HepG2 (cell line): ENCODE data around the gene COX7A2L. TPM values are rescaled to one million over a fixed set of nuclear protein-coding genes. Genes with fewer than 3 reads are reported as not detected.

Source experiments
- ARHGAP35 ChIP-seq: sonication (generic); formaldehyde crosslinking; IDR thresholded peaks from 2 replicates; pipeline ENCODE4 v1.9.0; 2022; ENCODE audit warnings: mild to moderate bottlenecking, inconsistent platforms, moderate library complexity, missing genetic modification reagents, borderline replicate concordance
- ARNT ChIP-seq: fragments of 450-650 bp; IDR thresholded peaks from 2 replicates; pipeline ENCODE4 v1.6.1; 2017
- HDAC1 ChIP-seq: sonication (generic); formaldehyde crosslinking; IDR thresholded peaks from 2 replicates; pipeline ENCODE4 v1.5.1; 2020; ENCODE audit warnings: mild to moderate bottlenecking, missing genetic modification reagents
- NAIF1 ChIP-seq: sonication (generic); formaldehyde crosslinking; IDR thresholded peaks from 2 replicates; pipeline ENCODE4 v1.5.0; 2020; ENCODE audit warnings: mild to moderate bottlenecking, missing genetic modification reagents, borderline replicate concordance
- ZNF430 ChIP-seq: sonication (generic); formaldehyde crosslinking; IDR thresholded peaks from 2 replicates; pipeline ENCODE4 v1.9.0; 2021; ENCODE audit warnings: mild to moderate bottlenecking, missing genetic modification reagents
- ZNF672 ChIP-seq: sonication (generic); formaldehyde crosslinking; IDR thresholded peaks from 2 replicates; pipeline ENCODE4 v1.8.1; 2022; ENCODE audit warnings: missing genetic modification reagents
- ZNF678 ChIP-seq: sonication (generic); formaldehyde crosslinking; IDR thresholded peaks from 2 replicates; pipeline ENCODE4 v1.4.0; 2020; ENCODE audit warnings: mild to moderate bottlenecking, missing genetic modification reagents
- ZNF709 ChIP-seq: sonication (generic); formaldehyde crosslinking; IDR thresholded peaks from 2 replicates; pipeline ENCODE4 v1.5.0; 2020; ENCODE audit warnings: mild to moderate bottlenecking, missing genetic modification reagents
- ZNF83 ChIP-seq: sonication (generic); formaldehyde crosslinking; IDR thresholded peaks from 2 replicates; pipeline ENCODE4 v1.4.0; 2020; ENCODE audit warnings: missing genetic modification reagents, mild to moderate bottlenecking, borderline replicate concordance
- ZSCAN22 ChIP-seq: sonication (generic); formaldehyde crosslinking; IDR thresholded peaks from 2 replicates; pipeline ENCODE4 v1.4.0; 2020; ENCODE audit warnings: mild to moderate bottlenecking, missing genetic modification reagents
- polyA plus RNA-seq, 8 experiments: library from polyadenylated mRNA; depleted of rRNA in 3 of 8; stranded (reverse) in 7 of 8; unstranded in 1 of 8; fragments of >200 nt; fragmentation: Illumina TruSeq in 4 of 8; extraction: Trizol in 4 of 8; gene quantifications; 2 replicates each; pipeline versions ENCODE4 v1.2.1 to v1.2.3, GENCODE V29; 2011 to 2016; ENCODE audit warnings: low read depth in 4 of 8, missing spikeins in 1 of 8, mixed read lengths in 1 of 8; ENCODE audit not compliant: insufficient read depth in 1 of 8
- total RNA-seq, 5 experiments: library from RNA; depleted of rRNA; stranded (reverse); fragments of >200 nt; fragmentation: Illumina TruSeq; extraction: Trizol; gene quantifications; 2 replicates each; pipeline ENCODE4 v1.2.3, GENCODE V29; 2016; ENCODE audit warnings: low read depth in 1 of 5
- TF ChIP-seq, protein P1 (sequence below): sonication (generic); formaldehyde crosslinking; IDR thresholded peaks from 2 replicates; pipeline ENCODE4 v1.8.1; 2023; ENCODE audit warnings: mild to moderate bottlenecking, missing genetic modification reagents, borderline replicate concordance
- TF ChIP-seq, protein P2 (sequence below): IDR thresholded peaks from 2 replicates; pipeline ENCODE4 v1.6.1; 2018; ENCODE audit warnings: missing genetic modification reagents
- TF ChIP-seq, protein P3 (sequence below): sonication (generic); formaldehyde crosslinking; IDR thresholded peaks from 2 replicates; pipeline ENCODE4 v1.4.0; 2020; ENCODE audit warnings: missing genetic modification reagents
- TF ChIP-seq, protein P4 (sequence below): sonication (generic); formaldehyde crosslinking; IDR thresholded peaks from 2 replicates; pipeline ENCODE4 v1.4.0; 2020; ENCODE audit warnings: mild to moderate bottlenecking, missing genetic modification reagents
- TF ChIP-seq, protein P5 (sequence below): sonication (generic); formaldehyde crosslinking; IDR thresholded peaks from 2 replicates; pipeline ENCODE4 v1.5.0; 2020; ENCODE audit warnings: missing genetic modification reagents
- TF ChIP-seq, protein P6 (sequence below): sonication (generic); formaldehyde crosslinking; conservative IDR thresholded peaks from 2 replicates; pipeline ENCODE4 v1.4.0; 2020; ENCODE audit warnings: missing genetic modification reagents
- TF ChIP-seq, protein P7 (sequence below): sonication (generic); formaldehyde crosslinking; IDR thresholded peaks from 2 replicates; pipeline ENCODE4 v1.4.0; 2020; ENCODE audit warnings: missing genetic modification reagents

The COX7A2L gene
- total and polyA plus RNA-seq, 2 of the 13 experiments (the other 11 are each of a cell fraction or from before 2014, with no cell fraction given), result 155 to 201 TPM

DNA sequence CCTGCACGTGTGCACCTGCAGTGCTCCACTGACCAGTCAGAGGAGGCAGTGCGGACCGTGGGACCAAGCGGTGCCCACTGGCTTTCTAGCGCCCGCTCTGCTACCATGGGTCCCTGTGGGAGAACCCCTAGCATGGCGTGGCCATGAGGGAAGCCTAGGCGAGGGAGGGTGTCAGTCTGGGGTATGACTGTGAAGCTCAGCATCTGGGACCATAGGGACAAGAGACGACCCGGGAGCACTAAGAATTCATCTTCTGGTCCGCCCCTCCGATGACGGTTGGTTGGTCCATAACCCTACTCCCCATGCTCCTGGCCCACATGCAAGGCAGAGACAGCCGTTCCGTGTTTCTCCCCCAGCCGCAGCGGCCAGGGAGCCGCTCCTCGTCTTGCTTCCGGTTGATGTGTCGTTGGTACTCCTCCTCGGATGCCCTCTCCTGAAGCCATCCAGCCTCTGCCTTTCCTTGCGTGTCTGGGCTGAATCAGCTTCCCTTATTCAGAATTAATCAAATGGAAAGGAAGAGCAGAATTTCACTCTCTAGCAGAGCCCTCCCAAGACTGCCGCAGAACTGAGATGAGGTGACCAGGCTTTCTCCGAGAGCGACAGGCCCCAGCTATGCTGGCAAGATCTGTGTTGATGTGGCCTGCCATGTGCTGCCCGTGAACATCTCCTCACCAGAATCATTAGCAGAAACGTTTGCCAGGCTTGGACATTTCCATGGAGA lies 23.0 kb downstream of the COX7A2L start (continued):
- TF ChIP-seq HDAC1 (CRISPR knock-in tag) (no peak), ZNF672 (no peak), ARHGAP35 (CRISPR knock-in tag) (0 out of 2 replicates have a peak, but pooled peaks have one; percentile 29), ZNF83 (0 out of 2 replicates have a peak, but pooled peaks have one; percentile 60), ARNT (no peak), ZNF709 (CRISPR knock-in tag) (0 out of 2 replicates have a peak, but pooled peaks have one; percentile 45), NAIF1 (no peak), ZSCAN22 (CRISPR knock-in tag) (no peak), ZNF678 (CRISPR knock-in tag) (no peak), ZNF430 (no peak)
- TF ChIP-seq, protein P1, sequence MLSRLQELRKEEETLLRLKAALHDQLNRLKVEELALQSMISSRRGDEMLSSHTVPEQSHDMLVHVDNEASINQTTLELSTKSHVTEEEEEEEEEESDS, result no peak
- TF ChIP-seq, protein P2, sequence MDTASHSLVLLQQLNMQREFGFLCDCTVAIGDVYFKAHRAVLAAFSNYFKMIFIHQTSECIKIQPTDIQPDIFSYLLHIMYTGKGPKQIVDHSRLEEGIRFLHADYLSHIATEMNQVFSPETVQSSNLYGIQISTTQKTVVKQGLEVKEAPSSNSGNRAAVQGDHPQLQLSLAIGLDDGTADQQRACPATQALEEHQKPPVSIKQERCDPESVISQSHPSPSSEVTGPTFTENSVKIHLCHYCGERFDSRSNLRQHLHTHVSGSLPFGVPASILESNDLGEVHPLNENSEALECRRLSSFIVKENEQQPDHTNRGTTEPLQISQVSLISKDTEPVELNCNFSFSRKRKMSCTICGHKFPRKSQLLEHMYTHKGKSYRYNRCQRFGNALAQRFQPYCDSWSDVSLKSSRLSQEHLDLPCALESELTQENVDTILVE, result no peak
- TF ChIP-seq, protein P3, sequence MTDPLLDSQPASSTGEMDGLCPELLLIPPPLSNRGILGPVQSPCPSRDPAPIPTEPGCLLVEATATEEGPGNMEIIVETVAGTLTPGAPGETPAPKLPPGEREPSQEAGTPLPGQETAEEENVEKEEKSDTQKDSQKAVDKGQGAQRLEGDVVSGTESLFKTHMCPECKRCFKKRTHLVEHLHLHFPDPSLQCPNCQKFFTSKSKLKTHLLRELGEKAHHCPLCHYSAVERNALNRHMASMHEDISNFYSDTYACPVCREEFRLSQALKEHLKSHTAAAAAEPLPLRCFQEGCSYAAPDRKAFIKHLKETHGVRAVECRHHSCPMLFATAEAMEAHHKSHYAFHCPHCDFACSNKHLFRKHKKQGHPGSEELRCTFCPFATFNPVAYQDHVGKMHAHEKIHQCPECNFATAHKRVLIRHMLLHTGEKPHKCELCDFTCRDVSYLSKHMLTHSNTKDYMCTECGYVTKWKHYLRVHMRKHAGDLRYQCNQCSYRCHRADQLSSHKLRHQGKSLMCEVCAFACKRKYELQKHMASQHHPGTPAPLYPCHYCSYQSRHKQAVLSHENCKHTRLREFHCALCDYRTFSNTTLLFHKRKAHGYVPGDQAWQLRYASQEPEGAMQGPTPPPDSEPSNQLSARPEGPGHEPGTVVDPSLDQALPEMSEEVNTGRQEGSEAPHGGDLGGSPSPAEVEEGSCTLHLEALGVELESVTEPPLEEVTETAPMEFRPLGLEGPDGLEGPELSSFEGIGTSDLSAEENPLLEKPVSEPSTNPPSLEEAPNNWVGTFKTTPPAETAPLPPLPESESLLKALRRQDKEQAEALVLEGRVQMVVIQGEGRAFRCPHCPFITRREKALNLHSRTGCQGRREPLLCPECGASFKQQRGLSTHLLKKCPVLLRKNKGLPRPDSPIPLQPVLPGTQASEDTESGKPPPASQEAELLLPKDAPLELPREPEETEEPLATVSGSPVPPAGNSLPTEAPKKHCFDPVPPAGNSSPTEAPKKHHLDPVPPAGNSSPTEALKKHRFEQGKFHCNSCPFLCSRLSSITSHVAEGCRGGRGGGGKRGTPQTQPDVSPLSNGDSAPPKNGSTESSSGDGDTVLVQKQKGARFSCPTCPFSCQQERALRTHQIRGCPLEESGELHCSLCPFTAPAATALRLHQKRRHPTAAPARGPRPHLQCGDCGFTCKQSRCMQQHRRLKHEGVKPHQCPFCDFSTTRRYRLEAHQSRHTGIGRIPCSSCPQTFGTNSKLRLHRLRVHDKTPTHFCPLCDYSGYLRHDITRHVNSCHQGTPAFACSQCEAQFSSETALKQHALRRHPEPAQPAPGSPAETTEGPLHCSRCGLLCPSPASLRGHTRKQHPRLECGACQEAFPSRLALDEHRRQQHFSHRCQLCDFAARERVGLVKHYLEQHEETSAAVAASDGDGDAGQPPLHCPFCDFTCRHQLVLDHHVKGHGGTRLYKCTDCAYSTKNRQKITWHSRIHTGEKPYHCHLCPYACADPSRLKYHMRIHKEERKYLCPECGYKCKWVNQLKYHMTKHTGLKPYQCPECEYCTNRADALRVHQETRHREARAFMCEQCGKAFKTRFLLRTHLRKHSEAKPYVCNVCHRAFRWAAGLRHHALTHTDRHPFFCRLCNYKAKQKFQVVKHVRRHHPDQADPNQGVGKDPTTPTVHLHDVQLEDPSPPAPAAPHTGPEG (CRISPR knock-in tag), result no peak
- TF ChIP-seq, protein P4, sequence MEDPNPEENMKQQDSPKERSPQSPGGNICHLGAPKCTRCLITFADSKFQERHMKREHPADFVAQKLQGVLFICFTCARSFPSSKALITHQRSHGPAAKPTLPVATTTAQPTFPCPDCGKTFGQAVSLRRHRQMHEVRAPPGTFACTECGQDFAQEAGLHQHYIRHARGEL, result no peak
- TF ChIP-seq, protein P5, sequence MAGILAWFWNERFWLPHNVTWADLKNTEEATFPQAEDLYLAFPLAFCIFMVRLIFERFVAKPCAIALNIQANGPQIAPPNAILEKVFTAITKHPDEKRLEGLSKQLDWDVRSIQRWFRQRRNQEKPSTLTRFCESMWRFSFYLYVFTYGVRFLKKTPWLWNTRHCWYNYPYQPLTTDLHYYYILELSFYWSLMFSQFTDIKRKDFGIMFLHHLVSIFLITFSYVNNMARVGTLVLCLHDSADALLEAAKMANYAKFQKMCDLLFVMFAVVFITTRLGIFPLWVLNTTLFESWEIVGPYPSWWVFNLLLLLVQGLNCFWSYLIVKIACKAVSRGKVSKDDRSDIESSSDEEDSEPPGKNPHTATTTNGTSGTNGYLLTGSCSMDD (CRISPR knock-in tag), result 0 out of 2 replicates have a peak, but pooled peaks have one; percentile 32
- TF ChIP-seq, protein P6, sequence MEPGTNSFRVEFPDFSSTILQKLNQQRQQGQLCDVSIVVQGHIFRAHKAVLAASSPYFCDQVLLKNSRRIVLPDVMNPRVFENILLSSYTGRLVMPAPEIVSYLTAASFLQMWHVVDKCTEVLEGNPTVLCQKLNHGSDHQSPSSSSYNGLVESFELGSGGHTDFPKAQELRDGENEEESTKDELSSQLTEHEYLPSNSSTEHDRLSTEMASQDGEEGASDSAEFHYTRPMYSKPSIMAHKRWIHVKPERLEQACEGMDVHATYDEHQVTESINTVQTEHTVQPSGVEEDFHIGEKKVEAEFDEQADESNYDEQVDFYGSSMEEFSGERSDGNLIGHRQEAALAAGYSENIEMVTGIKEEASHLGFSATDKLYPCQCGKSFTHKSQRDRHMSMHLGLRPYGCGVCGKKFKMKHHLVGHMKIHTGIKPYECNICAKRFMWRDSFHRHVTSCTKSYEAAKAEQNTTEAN (CRISPR knock-in tag), result no peak
- TF ChIP-seq, protein P7, sequence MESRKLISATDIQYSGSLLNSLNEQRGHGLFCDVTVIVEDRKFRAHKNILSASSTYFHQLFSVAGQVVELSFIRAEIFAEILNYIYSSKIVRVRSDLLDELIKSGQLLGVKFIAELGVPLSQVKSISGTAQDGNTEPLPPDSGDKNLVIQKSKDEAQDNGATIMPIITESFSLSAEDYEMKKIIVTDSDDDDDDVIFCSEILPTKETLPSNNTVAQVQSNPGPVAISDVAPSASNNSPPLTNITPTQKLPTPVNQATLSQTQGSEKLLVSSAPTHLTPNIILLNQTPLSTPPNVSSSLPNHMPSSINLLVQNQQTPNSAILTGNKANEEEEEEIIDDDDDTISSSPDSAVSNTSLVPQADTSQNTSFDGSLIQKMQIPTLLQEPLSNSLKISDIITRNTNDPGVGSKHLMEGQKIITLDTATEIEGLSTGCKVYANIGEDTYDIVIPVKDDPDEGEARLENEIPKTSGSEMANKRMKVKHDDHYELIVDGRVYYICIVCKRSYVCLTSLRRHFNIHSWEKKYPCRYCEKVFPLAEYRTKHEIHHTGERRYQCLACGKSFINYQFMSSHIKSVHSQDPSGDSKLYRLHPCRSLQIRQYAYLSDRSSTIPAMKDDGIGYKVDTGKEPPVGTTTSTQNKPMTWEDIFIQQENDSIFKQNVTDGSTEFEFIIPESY (CRISPR knock-in tag), result peak; percentile 64; the same call in 1 of the 2 replicates
